Stimulated activated CD8-positive, alpha-beta memory T cell treated with anti-CD3 and anti-CD28 coated beads, Interleukin-4, amount 100 ng/mL, for 4 hours (primary cell): ENCODE measurements around the gene ACTN3.
"Not testable (repeated sequence)": the region's sequence is repeated elsewhere in the genome, so short reads cannot be mapped to it uniquely, and the experiment has no call there.

Experiments
- DNase-seq, 2 donors: peaks; one replicate each; pipeline ENCODE4 v3.0.0-alpha.2; 2020; ENCODE audit warnings: low read depth in 2 of 2, low spot score in 1 of 2

The ACTN3 gene

DNA sequence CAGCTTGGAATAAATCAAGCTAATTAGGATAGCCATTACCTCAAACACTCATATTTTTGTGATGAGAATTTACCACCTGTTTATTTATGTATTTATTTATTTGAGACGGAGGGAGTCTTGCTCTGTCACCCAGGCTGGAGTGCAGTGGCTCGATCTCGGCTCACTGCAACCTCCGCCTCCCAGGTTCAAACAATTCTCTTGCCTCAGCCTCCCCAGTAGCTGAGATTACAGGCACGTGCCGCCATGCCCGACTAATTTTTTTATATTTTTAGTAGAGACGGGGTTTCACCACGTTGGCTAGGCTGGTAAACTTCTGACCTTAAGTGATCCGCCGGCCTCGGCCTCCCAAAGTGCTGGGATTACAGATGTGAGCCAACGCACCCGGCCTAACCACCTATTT lies 1.8 kb upstream of the ACTN3 start:
- not testable (repeated sequence) for DNase-seq

DNA sequence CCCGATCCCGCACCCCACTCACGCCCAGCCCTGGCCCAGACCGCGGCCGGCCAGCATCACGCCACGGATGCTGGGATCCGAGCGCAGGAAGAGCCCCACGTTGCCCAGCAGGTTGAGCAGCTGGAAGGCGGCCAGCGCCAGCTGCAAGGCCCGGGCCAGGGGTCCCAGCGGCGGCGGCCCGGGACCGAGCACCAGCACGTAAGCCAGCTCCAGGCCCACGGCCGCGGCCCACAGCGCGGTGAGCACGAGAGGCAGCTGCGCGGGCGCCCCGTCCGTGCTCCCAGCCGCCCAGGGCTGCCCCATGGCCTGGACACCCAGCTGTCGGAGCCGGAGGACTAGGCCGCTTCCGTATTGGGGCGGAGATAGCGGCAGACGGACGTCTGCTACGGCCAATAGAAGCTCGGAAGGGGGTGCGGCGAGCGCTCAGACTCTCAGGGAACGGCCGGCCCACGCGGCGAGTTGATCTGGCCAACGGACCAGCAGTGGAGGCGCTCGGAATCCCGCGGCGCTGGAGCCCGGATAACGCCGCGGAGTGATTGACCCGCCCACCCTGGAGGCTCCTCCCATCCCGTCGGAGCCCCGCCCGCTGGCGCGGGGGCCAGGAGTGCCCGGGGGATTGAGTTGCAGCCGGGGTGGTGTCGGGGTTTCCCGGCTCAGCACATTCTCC lies 869 bp upstream of the ACTN3 start, which contains the start of gene ZDHHC24:
Gene ZDHHC24 (minus strand): TSS at position 348 of the 667 bp plus-strand sequence. CDS start 45 bp downstream, at position 303.
- peak; percentile 54 to 70 for DNase-seq

DNA sequence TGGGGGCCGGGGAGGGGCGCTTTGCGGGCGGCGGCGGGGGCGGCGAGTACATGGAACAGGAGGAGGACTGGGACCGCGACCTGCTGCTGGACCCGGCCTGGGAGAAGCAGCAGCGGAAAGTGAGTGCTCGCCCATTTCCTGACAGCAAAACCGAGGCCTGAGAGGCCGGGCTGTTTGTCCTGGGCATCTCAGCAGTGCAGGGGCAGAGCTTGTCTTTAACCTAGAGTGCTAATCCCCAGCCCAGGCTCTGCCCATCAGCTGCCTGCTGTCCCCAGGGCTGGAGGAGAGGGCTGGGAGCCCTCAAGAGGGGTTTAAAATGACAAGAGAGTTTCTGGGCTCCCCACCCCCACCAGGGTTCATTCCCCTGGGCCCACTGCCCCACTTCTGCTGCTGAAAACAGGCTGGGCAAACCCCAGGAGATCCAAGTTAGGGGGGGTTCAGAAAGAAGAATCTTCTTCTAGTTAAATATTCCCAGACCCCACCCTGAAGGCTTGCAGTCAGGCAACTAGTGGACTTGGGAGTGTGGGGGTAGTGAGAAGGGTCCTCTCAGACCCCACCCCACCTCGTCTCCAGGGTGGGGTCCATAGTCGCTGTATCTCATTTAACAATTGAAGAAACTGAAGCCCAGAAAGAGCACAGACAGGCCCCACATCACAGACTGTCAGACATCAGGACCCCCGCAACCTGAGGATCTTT lies 411 bp downstream of the ACTN3 start:
- no peak for DNase-seq

DNA sequence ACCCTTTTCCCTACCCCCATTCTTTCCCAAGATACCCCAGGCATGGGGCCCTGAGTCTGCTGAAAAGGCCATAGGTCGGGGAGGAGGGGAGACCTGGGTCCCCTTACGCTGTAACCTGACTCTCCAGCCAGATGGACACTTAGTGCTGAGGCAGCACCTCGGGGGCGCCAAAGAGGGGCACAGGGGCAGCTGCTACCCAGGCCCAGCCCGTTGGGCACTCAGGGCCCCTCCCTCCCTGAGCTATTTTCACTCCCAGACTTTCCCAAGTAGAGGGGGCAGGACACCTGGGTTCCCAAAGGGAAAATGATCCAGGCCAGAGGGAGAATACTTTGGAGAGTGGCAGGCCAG lies 933 bp downstream of the ACTN3 start:
- no peak for DNase-seq

DNA sequence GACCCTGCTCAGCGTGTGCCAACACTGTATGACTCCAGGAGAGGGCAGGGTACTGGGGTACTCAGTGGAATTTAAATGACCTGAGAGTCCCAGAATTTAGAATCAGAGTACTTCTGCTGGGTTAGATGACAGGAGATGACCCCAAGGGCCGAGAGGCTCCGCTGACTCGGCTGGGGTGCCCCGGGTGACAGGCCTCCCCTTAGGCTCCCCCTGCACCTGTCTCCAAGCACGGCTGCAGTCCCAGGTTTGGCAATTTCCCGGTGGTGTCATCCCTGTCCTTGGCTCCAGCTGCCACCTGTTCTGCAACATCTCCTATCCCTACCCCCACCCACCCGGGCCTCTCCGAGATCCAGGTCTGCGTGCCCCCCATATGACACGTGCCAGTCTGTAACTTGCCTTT lies 1.3 kb downstream of the ACTN3 start:
- DNase-seq, result no peak

DNA sequence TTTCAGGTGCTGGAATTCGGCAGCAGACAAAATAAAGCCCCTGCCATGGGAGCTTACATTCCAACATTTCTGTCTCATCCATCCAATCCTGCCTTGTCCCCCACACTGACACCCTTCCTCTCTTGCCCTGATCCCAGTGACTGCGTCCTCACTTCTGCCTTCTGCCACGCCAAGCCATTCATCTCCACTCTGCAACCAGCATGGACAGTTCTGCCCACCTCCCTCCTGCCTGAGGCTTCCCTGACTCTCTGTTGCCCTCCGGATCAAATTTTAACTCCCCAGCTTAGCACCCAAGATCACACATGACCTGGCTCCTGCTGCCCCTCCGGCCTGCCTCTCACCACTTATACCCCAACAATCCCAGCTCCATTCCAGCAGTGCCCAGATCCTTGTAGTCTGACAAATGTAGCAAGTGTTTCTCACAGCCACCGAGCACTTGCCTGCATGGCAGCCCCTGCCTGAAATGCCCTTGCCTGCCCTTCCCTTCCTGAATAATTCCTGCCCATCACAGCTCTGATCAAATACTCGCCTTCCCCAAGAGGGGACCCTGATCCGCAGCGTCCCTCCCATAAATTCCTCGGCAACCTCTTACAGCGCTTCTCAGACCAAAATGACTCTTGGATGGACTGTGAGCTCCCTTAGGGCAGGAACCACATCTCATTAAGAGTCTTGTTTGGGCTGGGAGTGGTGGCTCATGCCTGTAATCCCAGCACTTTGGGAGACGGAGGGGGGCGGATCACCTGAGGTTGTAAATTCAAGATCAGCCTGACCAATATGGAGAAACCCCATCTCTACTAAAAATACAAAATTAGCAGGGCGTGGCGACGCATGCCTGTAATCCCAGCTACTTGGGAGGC lies 2.3 kb downstream of the ACTN3 start:
- no peak for DNase-seq

DNA sequence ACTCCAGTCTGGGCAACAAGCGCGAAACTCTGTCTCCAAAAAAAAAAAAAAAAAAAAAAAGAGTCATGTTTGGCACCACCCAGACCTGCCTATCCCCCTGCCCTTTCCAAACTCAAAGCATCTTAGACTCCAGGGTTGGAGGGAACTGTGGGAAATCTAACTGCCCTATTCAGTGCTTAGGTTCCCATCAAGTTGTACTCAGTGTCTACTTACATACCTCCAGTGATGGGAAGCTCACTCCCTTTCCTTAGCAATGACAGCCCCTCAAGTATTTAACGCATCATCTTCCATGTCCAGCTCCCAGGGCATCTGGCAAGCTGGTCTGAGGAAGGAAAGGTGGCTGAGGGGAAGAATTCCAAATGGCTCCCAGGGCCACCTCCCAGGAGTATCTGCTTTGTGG lies 3.0 kb downstream of the ACTN3 start:
- no peak for DNase-seq

DNA sequence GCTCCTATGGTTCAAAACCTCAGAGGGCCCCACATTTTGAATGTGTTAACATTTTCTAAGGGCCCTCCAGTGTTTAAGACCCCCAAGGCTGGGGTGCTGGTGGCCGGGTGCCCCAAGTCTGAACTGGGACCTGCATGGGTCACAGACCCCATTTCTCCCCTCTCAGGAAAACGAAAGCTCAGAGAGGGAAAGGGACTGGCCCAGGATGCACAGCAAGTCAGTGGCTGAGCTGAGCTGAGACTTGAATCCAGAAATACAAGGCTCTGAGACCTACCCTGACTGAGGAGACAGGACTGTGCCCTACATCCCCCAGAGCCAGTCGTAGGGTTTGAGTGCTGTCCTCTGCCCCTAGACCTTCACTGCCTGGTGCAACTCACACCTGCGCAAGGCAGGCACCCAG lies 4.2 kb downstream of the ACTN3 start:
- DNase-seq, result no peak

DNA sequence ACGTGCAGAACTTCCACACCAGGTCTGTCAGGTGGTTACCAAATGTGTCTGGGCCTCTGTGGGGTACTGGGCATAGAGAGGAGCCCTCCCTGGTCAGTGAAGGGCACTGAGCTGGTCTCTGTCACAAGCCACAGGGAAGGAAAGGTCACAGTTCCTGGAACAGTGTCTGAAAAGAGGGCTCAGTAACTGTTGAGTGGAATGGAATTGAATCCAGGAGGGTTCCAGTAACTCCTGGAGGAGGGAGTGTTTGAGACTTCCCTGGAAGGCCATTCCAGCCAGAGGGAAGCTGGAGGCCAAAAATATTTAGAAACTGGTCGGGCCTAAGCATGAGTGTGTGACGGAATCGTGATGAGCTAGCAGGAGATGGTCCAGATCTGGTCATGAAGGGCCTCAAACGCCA lies 7.9 kb downstream of the ACTN3 start:
- DNase-seq, result no peak

DNA sequence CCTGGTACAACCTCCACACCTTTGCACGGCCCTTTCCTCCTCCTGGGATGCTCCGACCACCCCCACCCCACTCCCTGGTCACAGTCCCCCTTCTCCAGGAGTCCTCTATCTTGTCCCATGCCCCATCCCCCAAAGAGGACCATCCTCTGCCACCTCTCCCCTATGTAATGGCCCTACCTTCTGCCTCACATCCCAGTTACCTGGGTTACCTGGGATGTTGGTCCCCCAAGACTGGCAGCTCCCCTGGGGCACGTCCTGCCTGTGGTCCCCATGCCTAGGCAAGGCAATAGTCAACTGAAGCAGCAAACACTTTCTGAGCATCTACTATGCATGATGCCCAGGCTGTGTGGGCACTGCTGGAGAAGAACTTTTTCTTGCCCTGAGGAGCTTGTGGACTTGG lies 8.7 kb downstream of the ACTN3 start:
- DNase-seq, result no peak

DNA sequence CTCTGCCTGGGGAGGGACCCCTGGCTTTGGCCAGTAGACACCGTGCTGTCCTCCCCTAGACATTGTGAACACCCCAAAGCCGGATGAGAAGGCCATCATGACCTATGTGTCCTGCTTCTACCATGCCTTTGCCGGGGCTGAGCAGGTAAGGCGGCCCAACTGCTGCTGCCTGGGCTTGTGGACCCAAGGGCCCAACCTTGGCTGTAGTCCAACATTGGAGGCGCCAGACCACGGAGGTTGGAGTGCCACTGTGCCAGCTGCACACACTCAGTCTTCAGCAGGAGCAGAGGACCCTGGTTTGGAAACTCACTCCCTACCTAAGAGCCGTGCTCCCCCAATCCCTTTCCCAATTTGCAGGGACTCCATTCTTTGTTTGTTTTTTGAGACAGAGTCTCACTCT lies 9.4 kb downstream of the ACTN3 start:
- no peak for DNase-seq

DNA sequence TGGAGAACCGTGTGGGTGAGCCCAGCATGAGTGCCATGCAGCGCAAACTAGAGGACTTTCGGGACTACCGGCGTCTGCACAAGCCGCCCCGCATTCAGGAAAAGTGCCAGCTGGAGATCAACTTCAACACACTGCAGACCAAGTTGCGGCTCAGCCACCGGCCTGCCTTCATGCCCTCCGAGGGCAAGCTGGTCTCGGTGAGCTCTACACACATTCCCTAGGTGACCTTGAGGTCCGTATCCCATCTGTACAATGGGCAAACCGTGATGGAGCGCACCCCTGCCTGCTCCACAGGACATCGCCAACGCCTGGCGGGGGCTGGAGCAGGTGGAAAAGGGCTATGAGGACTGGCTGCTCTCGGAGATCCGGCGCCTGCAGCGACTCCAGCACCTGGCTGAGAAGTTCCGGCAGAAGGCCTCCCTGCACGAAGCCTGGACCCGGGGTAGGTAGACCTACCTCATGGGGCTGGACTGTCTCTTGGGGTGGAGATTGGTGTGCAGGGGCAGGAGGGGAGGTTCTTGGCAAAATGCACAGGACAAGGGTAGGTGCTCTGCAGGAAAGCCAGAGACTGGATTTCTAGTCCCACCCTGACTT lies 11.1 kb downstream of the ACTN3 start:
- no peak for DNase-seq

DNA sequence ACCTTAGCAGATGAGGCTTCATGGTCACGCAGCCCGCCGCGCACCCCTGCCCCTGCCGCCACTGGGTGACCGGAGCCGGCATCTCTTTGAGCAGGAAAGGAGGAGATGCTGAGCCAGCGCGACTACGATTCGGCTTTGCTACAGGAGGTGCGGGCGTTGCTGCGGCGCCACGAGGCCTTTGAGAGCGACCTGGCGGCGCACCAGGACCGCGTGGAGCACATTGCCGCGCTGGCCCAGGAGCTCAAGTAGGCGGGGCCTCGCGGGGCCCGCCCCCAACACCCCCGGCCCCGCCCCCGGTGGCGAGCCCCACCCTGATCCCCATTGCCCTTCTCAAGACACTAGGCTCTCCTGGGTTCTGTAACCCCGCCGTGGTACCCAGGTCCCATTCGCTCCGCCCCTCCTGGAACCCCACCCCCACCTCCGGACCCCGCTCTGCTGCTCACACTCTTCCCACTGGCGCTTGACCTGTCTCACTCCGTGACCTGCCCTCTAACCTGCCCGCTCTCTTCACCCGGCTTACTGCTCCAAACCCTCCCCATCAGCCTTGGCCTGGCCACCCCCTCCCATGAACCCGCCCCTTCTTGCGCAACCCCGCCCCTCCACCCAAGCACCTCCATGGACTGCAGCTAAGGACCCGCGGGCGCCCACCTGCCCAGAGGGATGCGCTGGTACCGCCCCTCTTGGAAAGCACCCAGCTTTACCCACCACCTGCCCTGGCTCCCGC lies 12.6 kb downstream of the ACTN3 start:
- no peak for DNase-seq

DNA sequence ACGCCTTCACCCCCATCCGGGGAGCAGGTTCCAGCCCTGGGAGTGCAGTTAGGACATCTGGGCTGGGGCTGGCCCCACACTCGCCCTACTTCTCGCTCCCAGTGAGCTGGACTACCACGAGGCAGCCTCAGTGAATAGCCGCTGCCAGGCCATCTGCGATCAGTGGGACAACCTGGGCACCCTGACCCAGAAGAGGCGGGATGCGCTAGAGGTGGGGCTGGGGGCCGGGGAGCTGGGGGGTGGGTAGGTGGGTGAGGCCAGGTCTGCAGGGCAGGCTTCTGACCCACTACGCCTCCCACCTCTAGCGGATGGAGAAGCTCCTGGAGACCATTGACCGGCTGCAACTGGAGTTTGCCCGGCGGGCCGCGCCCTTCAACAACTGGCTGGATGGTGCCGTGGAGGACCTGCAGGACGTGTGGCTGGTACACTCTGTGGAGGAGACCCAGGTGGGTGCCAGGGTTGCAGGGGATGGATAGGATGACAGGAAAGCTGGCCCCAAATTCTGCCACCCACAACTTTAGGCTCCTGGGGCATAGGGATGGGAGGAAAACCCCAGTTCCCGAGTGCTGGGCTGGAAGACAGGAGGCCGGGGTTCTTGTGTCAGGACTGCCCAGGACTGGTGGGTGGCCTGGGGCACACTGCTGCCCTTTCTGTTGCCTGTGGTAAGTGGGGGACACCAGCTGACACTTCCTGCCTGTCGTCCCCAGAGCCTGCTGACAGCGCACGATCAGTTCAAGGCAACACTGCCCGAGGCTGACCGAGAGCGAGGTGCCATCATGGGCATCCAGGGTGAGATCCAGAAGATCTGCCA lies 13.4 kb downstream of the ACTN3 start:
- no peak for DNase-seq

DNA sequence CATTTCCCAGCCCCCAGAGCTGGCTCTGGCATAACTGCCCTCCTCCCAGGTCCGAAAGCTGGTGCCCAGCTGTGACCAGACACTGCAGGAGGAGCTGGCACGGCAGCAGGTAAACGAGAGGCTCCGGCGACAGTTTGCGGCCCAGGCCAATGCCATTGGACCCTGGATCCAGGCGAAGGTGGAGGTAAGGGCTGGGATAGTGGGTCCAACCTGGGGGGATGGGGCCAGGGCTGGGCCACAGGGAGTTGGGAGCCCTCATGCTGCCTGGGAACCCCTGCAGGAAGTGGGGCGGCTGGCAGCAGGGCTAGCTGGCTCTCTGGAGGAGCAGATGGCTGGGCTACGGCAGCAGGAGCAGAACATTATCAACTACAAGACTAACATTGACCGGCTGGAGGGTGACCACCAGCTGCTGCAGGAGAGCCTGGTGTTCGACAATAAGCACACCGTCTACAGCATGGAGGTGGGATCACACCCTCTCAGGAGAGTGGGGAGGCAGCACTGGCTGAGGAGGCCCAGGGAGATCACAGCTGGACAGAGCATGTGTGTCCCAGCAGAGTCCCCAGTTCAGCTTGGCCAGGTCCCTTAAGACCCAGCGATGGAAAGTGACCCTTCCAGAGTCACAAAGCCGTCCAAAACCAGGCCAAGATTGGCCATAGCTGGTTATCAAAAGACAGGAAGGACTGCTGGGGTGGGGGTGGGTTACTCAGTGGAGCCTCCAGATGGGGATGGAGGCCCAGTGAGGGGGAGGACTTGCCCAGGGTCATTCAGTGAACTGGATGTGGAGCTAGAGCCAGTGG lies 14.7 kb downstream of the ACTN3 start:
- no peak for DNase-seq

DNA sequence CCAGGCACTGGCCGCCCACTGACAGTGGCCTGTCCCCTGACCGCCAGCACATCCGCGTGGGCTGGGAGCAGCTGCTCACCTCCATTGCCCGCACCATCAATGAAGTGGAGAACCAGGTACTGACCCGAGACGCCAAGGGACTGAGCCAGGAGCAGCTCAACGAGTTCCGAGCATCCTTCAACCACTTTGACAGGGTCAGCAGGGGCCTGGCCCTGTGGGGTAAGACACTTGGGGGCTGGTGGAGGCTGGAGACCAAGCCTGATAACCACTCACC lies 15.2 kb downstream of the ACTN3 start:
- DNase-seq, result no peak

DNA sequence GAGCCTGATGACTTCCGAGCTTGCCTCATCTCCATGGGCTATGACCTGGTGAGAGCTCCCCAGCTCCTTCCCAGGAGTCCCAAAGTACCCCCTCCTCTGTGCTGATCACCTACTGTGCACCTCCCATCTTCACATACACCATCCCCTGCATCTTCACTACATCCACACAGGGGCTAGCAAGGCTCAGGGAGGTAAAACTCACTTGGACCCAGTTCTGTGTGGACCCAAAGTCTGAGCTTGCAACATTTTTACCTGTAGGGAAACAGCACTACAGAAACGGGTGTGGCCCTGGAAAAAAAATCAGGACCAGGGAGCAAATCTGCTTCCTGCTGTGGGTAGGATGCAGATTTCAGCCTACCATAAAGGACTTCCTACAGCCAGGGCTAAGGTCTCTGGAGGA lies 15.6 kb downstream of the ACTN3 start:
- no peak for DNase-seq

DNA sequence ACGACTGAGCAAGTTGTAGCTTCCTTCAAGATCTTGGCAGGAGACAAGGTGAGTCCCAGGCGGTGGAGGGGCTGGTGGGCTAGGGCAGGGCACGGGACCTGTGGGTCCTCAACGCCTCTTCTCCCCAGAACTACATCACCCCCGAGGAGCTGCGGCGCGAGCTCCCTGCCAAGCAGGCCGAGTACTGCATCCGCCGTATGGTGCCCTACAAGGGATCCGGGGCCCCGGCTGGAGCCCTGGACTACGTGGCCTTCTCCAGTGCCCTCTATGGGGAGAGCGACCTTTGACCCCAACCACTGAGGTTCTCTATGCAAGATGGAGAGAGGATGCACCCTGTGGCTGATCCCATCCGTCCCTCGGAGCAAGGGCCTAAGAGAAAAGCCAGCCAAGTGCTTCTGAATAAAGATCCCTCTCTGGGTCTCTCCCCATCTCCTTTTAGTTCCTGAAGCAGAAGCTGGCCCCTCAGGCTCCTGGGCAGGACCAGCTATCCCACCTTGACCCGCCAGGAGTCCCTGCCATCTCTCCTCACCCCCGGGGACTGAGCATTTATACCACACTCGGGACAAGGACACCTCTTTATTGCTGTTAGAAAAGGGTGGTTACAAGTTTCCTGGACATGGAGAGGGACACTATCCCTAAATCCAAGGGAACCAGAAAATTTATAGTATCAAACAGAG lies 16.3 kb downstream of the ACTN3 start:
- no peak for DNase-seq

DNA sequence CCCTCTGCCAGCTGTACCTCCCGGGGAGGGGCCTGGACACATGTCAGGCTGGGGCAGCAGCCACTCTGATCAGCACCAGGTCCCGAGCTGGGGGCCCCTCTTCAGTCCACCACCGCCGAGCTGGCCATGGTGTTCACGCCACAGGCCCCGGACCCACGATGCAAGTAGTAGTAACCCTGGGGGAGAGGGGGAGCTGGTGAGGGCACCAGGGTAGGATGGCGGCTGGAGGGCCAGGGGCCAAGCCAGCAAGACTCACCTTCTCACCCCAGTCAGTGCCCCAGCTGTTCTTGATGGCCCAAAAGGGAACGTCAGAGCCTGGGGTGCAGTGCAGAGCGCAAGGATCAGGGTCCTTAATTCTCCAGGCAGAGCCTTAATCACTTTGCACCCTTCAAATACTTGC lies 17.1 kb downstream of the ACTN3 start:
- no peak for DNase-seq
